COR-L47 (cell line): ENCODE measurements around the gene MAP3K3.

ENCODE experiments used
- DNase-seq: peaks from one replicate; lab custom pipeline; 2025; lab: John Stamatoyannopoulos, UW

The MAP3K3 gene

DNA sequence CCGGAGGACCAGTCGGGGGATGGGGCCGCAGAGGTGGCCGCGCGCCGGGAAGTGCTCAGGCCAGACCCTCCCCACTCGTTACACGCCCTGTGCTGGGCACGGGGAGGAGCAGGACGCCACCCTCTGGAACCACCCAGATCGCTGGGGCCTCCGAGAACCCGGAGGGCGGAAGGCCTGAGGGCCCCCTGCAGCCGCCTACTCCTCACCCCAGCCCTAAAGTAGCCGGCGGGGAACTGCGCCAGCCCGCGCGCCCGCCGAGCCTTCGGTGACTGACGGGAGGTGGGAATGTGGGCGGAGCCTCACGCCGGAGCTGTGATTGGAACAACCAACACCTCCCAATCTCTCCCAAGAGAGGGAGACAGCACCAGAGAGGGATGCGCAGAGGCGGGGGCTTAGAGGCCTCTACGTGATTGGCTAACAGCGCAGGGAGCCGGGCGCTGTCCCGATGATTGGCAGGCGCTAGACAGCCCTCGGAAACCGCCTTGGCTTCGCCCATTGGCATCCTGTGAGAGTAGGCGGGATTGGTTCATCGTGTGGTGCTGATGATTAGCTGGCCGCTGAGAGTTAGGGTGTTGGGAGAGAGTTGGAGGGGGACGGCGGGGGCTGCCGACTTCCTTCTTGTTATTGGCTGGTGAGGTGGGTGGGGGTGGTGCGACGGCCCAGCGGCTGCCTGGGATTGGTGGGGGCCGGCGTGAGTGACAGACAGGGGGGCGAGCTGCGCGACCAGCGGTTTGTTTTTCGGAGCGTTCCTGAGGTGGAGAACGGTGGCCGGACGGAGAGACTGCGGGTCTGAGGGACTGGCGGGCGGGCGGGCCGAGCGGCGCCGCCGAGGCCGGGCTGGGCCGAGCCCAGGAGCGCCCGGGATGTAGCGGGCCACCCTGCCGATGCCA, at the start of gene MAP3K3:
Gene MAP3K3 (plus strand): TSS at position 734 of the 890 bp plus-strand sequence. CDS start 343 bp downstream, outside the sequence.
- DNase-seq: peak; percentile 100

DNA sequence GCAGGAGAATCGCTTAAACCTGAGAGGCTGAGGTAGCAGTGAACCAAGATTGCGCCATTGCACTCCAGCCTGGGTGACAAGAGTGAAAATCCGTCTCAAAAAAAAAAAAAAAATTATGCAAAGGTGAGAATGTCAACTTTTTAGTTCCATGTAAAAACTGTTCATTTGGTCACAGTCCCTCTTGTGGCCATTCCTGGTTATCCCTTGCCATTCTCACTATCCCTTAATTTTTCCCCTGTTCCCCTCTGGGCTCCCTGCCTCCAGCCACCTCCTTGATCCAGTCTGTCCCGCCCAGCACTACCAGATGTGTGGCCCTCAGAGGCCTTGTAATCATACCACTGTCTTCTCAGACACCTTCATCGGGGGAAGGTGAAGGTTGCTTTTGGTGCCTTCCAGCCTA, 48.6 kb upstream of the MAP3K3 start:
- DNase-seq: peak; percentile 4

DNA sequence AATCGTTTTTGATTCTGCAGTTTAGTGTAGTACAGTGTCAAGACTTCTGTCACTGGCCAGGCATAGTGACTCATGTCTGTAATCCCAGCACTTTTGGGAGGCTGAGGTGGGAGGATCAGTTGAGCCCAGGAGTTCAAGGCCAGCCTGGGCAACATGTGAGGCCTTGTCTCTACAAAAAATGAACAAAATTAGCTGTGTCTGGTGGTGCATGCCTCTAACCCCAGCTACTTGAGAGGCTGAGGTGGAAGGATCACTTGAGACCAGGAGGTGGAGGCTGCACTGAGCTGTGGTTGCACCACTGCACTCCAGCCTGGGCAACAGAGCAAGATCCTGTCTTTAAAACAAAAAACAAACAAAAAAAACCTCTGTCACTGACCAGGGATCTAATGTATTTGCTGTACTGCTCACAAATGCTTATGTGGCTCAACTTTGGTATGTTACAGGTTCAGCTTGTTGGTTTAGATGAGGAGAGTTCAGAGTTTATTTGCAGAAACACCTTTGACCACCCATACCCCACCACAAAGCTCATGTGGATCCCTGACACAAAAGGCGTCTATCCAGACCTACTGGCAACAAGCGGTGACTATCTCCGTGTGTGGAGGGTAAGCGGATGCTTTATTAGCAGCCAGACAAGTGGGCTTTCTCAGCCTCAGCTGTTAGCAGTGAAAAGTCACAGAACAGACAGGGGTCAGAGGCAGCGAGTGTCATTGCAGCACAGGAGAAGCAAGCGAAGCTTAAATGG, 44.0 kb upstream of the MAP3K3 start:
- no peak for DNase-seq

DNA sequence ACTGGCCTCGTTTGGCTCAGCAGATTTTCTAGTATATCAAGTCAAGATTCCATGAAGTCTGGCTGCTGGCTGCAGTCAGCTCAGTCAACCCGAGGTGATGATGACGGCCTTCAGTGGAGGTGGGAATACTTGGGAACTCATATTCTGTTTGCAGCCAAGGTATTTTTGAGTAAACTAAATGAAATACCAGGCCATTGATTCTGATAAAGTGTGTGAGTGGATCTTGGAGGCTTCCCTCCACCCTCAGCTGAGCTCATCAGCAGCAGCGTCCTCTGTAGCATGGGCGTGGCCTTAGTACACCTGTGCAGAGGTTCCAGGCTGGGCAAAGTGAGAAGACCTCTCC, 43.5 kb upstream of the MAP3K3 start:
- no peak for DNase-seq

DNA sequence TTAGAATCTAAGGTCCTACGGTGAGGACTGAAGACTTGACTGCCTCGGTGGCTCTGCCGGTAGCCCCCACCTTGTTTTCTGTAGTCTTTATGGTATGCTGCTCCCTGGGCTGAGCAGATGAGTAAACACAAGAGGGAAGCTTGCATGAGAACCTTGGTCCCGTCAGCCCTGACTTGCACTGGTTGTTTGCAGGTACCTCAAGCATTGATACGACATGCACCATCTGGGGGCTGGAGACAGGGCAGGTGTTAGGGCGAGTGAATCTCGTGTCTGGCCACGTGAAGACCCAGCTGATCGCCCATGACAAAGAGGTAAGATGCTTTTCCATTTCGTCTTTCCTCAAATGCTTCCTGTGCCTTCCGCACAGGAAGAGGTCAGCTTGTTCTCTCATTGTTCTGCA, 42.6 kb upstream of the MAP3K3 start:
- no peak for DNase-seq

DNA sequence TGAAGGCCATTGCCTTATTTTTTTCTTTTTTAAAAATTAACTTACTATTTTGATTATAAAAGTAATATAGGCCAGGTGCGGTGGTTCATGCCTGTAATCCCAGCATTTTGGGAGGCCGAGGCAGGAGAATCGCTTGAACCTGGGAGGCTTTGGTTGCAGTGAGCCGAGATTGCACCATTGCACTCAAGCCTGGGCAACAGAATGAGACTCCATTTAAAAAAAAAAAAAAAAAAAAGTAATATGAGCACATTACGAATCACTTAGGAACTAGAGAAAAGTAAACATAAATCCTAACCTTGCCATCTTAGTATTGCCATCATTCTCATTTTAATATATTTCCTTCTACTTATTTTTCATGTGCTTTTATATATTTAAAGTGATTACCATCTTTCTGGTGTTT, 34.4 kb upstream of the MAP3K3 start:
- no peak for DNase-seq

DNA sequence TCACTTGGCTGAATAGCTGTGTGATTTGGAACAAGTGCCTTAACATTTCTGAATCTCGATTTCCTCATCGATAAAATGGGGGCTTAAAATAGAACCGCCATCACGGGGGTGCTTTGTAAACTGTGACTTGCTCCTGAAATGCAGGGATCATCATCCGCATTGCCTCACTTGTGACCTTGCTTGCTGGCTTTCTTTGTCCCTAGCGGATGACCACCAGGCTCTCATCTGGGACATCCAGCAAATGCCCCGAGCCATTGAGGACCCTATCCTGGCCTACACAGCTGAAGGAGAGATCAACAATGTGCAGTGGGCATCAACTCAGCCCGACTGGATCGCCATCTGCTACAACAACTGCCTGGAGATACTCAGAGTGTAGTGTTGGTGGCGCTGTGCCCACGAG, 33.4 kb upstream of the MAP3K3 start:
- DNase-seq: no peak

DNA sequence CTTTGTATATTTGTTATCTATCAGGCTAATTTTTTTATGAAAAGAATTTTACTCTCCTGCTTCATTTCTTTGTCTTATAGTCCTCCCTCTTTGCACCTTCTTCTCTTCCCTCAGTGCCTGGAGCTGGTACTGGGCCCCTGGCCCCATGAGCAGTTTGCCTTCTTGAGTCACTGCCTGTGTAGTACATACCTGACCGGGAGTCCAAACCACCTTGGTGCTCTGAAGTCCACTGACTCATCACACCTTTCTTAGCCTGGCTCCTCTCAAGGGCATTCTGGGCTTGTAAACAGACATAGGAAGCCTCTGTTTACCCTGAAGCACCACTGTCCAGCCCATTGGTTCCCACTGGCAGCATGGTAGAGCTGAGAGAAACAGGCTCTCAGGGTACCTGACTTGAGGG, 32.6 kb upstream of the MAP3K3 start:
- DNase-seq: no peak

DNA sequence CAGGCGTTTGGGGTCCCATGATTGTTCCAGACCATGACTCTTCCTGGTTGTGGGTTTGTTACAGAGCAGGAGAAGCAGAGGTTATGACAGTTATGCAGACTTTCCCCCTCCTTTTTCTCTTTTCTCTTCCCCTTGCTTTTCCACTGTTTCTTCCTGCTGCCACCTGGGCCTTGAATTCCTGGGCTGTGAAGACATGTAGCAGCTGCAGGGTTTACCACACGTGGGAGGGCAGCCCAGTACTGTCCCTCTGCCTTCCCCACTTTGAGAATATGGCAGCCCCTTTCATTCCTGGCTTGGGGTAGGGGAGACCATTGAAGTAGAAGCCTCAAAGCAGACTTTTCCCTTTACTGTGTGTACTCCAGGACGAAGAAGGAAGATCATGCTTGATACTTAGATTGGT, 29.4 kb upstream of the MAP3K3 start:
- DNase-seq: no peak

DNA sequence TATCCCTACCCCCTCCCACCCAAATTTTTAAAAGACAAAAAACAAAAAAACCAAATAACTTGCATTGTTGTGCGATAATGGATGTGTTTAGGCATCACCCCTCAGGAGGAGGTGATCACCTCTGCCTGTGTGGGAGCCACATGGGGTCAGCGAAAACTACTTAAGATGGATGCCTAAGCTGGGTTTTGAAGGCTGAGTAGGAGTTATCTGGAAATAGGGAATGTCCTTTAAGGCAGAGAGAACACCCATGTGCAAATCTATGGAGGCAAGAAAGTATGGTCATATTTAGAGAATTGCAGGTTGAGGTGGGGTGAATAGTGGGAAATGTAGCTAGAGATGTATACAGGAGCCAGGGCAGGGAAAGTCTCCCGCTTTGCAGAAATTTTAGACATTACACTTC, 27.1 kb upstream of the MAP3K3 start:
- no peak for DNase-seq

DNA sequence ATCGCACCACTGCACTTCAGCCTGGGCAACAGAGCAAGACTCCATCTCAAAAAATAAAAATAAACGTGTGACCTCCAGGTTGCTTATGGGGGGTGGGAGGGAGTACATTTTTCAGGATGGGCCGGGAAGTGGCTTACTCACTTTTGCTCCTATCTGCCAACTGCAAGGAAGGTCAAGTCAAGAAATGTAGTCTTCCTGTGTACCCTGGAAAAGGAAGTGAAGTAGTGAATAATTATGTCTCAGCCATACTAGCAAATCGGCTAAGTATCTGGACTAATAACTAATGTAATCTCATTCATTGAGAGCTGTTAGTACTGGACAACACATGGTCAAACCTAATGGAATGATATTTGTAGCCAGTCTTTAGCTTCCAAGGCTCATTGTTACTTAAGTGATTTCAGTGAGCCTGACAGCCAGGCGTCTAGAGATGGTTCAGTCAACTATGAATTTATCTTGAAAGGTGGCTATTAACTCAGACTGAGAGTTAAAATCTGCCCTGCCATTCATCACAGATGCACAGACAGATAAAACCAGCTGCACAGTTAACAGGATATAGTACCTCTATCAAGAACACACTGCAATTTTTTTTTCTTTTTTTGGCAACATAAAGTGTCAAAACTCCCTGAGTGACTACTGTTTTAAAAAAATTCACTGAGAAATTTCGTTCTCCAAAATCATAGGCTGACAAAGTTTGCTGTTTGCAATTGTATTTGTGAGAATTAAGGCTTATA, 25.2 kb upstream of the MAP3K3 start:
- no peak for DNase-seq

DNA sequence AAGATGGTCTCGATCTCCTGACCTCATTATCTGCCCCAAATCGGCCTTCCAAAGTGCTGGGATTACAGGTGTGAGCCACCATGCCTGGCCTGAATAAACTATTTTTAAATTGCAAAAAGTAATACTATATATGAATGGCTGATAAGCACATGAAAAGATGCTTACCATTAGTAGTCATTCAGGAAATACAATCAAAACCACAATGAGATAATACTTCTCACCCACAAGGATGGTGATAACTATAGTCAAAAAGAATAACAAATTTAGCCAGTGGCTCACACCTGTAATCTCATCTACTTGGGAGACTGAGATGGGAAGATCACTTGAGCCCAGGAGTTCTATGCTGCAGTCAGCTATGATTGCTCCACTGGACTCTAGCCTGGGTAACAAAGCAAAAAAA, 23.9 kb upstream of the MAP3K3 start:
- DNase-seq: no peak

DNA sequence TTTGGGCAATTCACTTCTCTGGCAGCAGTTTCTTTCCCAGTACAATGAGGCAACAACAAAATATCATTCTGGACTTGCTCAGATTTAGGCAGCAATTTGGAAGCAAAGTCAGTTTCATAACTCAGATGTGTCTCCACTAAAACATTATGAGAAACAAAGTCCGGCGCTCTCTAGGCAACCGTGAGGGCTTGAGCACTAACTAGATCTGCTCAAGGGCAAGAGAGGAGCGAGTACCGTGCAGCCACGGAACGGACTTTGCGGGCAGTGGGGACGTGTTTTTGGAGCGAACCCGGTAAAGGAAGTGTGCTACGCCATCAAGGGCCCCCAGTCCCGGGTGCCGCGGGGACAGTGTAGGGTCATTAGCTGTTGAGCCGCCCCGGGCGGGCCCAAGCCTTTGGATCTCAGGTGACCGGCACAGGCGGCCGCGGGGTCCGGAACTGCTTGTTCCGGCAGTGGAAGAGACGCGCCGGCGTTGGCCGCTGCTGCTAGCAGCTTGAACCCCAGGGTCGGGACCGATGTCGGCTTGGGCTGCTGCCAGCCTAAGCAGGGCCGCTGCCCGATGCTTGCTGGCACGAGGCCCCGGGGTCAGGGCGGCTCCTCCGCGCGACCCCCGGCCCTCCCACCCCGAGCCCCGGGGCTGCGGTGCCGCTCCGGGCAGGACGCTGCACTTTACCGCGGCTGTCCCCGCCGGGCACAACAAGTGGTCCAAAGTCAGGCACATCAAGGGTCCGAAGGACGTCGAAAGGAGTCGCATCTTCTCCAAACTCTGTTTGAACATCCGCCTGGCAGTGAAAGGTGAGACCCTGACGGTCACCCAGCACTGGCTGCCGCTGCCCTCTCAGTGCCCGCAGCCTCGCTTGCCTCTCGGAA, 21.4 kb upstream of the MAP3K3 start, which contains the start of gene TACO1:
Gene TACO1 (plus strand): TSS at position 327 of the 870 bp plus-strand sequence. CDS start 189 bp downstream, at position 516.
- peak; percentile 68 for DNase-seq

DNA sequence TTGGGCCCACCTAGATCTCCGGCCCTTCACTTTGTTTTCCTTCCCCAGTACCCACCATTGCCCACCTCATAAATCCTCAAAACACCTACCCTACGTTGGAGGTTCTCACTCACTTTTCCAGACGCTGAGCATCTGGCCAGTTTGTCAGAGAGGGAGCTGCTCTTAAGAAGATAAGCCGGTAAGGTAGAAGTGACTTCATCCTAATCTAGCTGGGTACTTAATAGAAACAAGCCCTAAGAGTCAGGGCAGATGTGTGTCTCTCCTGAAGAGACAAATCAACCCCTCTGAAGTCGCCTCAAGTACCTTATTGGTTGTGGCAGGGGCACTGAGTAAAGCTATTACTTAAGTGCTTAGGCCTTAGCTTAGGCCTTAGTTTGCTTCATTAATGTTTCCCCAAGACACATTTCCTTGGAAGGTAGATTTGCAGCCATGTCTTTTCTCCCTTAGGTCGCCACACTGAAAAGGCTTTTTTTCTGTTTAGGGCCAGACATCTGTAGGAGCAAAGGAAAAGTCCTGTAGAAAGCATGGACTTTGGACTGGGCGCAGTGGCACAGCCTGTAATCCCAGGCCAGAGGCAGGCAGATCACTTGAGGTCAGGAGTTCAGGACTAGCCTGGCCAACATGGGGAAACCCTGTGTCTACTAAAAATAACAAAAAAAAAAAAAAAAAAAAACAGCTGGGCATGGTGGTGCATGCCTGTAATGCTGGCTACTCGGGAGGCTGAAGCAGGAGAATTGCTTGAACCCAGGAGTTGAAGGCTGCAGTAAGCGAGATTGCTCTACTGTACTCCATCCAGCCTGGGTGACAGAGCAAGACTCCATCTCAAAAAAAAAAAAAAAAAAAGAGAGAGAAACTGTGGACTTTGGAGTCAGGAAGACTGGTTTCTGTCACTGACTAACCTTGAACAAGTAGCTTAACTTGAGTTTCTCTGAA, 20.5 kb upstream of the MAP3K3 start:
- DNase-seq: no peak

DNA sequence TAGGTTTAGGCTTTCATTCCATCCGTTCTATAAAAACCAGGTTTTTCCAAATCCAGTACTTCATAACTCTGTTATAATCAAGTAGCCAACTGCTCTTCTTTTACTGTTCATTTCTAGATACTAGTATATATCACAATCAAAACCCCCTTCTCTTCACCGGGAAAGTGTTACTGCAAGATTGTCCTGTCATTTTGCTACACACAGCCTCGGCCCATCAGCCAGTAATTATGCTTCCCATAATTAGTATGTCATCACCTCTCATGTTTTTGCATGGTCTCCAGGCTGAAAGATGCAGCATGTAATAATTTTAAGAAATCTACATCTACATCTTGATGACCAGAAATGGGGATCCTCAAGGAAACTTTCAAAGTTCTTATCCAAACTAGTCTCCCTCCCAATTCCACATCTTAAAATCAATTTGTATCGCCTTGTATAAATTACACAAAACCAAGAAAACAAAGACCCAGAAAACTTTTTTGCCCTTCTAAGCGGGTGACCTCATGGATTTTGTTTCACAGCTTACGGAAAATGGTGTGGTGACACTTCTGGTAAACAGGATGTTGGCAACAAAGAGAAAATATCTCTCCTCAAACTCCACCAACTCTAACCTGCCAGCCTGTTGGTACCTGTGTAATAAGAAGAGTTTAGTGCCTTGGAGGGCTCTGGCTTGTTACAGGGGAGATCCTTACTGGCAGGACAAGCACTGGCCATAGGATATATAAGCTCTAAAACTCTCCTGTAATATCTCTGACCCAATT, 12.2 kb upstream of the MAP3K3 start:
- no peak for DNase-seq

DNA sequence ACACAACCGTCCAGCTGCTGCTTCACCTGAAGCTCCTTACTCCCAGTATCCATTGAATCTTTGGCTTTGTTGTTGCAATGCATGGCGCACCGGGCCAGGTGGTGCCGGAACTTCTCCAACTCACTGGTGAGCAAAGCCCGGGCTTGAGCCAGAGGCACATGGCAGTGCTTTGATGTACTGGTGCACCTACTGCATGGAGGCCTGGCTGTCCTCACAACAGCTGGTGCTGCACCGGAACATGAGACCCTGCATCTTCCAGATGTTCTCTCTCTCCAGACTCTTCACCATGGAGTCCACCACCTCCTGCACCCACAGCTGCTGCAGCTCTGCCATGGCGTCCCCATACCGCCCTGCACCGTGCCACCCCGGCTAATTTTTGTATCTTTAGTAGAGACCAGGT, 11.4 kb upstream of the MAP3K3 start:
- DNase-seq: no peak

DNA sequence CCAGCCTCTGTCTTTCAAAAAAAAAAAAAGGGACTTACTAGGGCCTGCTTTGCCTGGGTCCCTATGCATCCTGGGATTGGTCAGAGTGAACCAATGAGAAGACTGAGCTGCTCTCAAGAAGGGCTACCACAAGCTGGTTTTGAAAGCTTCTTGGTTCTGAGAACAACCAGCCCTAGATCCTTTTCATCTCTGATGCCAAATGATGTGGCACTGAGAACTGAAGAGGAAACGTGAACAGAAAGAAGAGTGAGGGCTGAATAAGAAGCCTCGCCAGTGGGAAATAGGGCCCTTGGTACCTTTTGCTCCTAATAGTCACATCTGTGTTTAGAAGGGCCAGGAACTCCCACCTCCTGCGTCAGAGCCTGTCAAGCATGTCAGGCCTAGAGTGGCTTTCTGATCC, 10.9 kb upstream of the MAP3K3 start:
- DNase-seq: no peak

DNA sequence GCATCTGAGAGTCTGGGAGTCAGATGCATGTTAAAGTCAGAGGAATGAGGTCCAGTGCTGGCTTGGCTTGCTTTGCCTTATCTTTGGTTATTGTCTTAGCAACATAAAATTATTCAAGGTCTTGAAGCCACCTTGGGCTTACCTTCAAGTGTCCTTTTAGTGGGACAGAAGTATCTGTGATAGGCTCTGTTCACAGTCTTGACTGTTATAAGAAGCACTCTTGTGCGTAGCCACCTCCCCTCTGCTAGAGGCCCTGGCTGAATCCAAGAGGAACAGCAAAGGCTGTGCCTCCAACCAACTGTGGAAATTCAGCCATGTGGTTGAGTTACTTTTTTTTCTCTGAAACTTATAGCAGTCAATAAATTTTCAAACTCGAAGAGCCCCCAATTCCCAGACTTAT, 8.6 kb upstream of the MAP3K3 start:
- no peak for DNase-seq

DNA sequence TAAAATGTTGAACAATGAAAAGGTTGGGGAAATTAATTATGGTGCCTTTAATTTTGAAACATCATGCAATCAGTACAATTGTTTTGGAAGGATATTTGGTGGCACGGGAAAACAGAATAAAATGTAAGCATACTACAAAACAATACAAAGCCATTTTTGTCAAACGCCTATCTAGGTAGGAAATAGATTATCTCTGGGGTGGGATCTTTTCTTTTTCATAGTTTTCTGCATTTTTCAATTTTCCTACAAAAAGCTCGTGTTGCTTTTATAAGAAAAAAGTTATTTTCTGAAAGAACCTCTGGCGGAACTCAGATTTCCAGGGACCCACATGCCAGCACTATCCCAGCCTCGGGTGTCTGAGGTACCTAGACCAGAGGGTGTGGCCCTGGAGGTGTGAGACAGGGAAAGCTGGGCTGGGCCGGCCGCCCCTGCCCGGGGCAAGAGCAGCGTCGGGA, 961 bp upstream of the MAP3K3 start:
- no peak for DNase-seq
